Caco-2 (cell line): ENCODE data around the gene SP140L. TPM values are rescaled to one million over a fixed set of nuclear protein-coding genes. Genes with fewer than 3 reads are reported as not detected.
"Not testable (repeated sequence)": the region's sequence is repeated elsewhere in the genome, so short reads cannot be mapped to it uniquely, and the experiment has no call there.

Experiments
- BruUV-seq: library from RNA; stranded (reverse); fragments of 400-500 nt; replicated peaks from 2 replicates; lab custom pipeline; 2021; lab: Mats Ljungman, UMichigan
- CTCF ChIA-PET: fragments of 300-600 bp; sonication (Branson Sonifier 250); formaldehyde crosslinking; loops from one replicate; lab custom pipeline; 2022; ENCODE audit warnings: antibody characterized with exemption; lab: Charles Lee
- POLR2A ChIA-PET: fragments of 300-600 bp; sonication (Branson Sonifier 250); formaldehyde crosslinking; loops from one replicate; lab custom pipeline; 2022; ENCODE audit warnings: antibody characterized with exemption; lab: Charles Lee
- DNase-seq, 2 experiments: peaks; one replicate each; pipeline versions ENCODE4 v3.0.0 to v3.0.0-alpha.2; 2020 to 2022
- H3K27me3 ChIP-seq: replicated peaks from 2 replicates; pipeline ENCODE4 v1.6.0; 2011; ENCODE audit warnings: low read length; ENCODE audit not compliant: control insufficient read depth, insufficient read depth
- H3K36me3 ChIP-seq: 2 replicates; pipeline ENCODE4 v1.5.1; 2011; ENCODE audit warnings: low read length; ENCODE audit not compliant: control insufficient read depth, insufficient read depth
- H3K4me1 ChIP-seq: fragments of 250-450 bp; sonication (Bioruptor Pico); 2 replicates; pipeline ENCODE4 v1.5.1; 2020; ENCODE audit warnings: mild to moderate bottlenecking
- H3K4me3 ChIP-seq: 2 replicates; pipeline ENCODE4 v1.5.1; 2011; ENCODE audit warnings: low read depth, mild to moderate bottlenecking, control low read depth, low read length
- H3K9me3 ChIP-seq: fragments of 250-450 bp; sonication (Bioruptor Pico); 2 replicates; pipeline ENCODE4 v1.5.1; 2020; ENCODE audit warnings: mild to moderate bottlenecking, moderate library complexity
- H3K27ac Mint-ChIP-seq: one replicate; pipeline ENCODE4 v1.8.0; 2022; ENCODE audit warnings: mixed read lengths; ENCODE audit not compliant: unreplicated experiment
- H3K27me3 Mint-ChIP-seq: one replicate; pipeline ENCODE4 v1.8.0; 2022; ENCODE audit warnings: mixed read lengths; ENCODE audit not compliant: insufficient read depth, unreplicated experiment
- H3K36me3 Mint-ChIP-seq: one replicate; pipeline ENCODE4 v1.8.0; 2022; ENCODE audit warnings: mild to moderate bottlenecking, mixed read lengths; ENCODE audit not compliant: insufficient read depth, unreplicated experiment
- H3K4me1 Mint-ChIP-seq: one replicate; pipeline ENCODE4 v1.8.0; 2022; ENCODE audit warnings: low read depth, mixed read lengths; ENCODE audit not compliant: unreplicated experiment
- H3K4me3 Mint-ChIP-seq: one replicate; pipeline ENCODE4 v1.8.0; 2022; ENCODE audit warnings: mild to moderate bottlenecking, moderate library complexity, mixed read lengths; ENCODE audit not compliant: unreplicated experiment
- H3K9me3 Mint-ChIP-seq: one replicate; pipeline ENCODE4 v1.8.0; 2022; ENCODE audit warnings: mixed read lengths; ENCODE audit not compliant: unreplicated experiment
- CTCF ChIP-seq, 2 experiments: fragments of 200-600 bp in 1 of 2; IDR thresholded peaks; 1 replicate in 1 of 2; 2 replicates in 1 of 2; pipeline versions ENCODE4 v1.5.1 to v1.8.0; 2011 to 2022; ENCODE audit warnings: antibody characterized with exemption in 1 of 2, control low read depth in 1 of 2, inconsistent platforms in 1 of 2, low read depth in 1 of 2, low read length in 1 of 2, mild to moderate bottlenecking in 1 of 2, moderate library complexity in 1 of 2; ENCODE audit not compliant: insufficient read depth in 1 of 2, severe bottlenecking in 1 of 2, unreplicated experiment in 1 of 2
- intact Hi-C: fragments of 100-400 bp; cut with micrococcal nuclease; formaldehyde crosslinking; loops from one replicate; pipeline ENCODE4 v1.10.0; 2022; ENCODE audit not compliant: unreplicated experiment
- total RNA-seq: library from RNA; stranded (reverse); gene quantifications from 2 replicates; pipeline ENCODE4 v1.2.3, GENCODE V29; 2022

Gene SP140L
- total RNA-seq, 1 experiment from 2014 or later: not detected

GRCh38 chr2:230394301-230394700 is 67.3 kb downstream of the SP140L start:
- POLR2A ChIA-PET: no interaction called here
- H3K9me3 Mint-ChIP-seq: no peaks in the 10 kb centered on the region
- H3K4me3 Mint-ChIP-seq: no peak overlapping the region

DNA sequence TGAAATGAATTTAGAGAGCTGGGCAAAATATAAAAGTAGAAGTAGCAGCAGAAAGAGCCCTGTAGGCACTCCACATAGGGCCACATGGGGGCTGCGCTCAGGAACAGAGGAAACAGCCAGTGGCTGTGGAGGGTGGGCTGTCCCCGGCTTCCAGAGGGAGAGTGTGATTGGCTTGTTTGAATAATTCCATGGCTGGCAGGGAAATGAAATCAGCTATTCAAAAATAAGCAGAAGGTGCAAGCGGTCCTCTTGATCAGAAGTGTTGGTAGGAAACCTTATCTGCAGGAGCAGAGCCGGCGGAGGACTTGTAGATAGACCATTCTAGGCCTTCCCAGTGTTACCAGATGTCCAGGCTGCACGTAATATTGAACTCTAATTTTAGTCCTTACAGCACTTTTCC is 71.7 kb downstream of the SP140L start:
- CTCF ChIA-PET: not testable (repeated sequence)

More at GRCh38 chr2:230394301-230394700, 67.3 kb downstream of the SP140L start:
- intact Hi-C loops: no loop called here
- Mint-ChIP-seq H3K36me3 (no peaks in the 10 kb centered on the region), H3K27ac (no peak overlapping the region), H3K4me1 (peaks cover 6% of the 10 kb centered on the region), H3K27me3 (no peaks in the 10 kb centered on the region)
- BruUV-seq: no TSS peak
- Histone ChIP-seq H3K27me3 (no peaks in the 10 kb centered on the region), H3K4me1 (no peaks in the 10 kb centered on the region), H3K4me3 (no peak overlapping the region), H3K36me3 (no peaks in the 10 kb centered on the region), H3K9me3 (no peaks in the 10 kb centered on the region)
- no peak for TF ChIP-seq CTCF (IDR thresholded peaks at IDR 0.05; ENCODE audit: insufficient read depth in 1 of 2, low read depth in 1 of 2, low read length in 1 of 2, severe bottlenecking in 1 of 2, unreplicated experiment in 1 of 2)
- DNase-seq: no peak
- CTCF ChIA-PET: interaction anchor here (0.6 kb wide), 1 partner anchor 129 kb away, joined by 3 read pairs; no protein-coding TSS in a partner anchor

DNA sequence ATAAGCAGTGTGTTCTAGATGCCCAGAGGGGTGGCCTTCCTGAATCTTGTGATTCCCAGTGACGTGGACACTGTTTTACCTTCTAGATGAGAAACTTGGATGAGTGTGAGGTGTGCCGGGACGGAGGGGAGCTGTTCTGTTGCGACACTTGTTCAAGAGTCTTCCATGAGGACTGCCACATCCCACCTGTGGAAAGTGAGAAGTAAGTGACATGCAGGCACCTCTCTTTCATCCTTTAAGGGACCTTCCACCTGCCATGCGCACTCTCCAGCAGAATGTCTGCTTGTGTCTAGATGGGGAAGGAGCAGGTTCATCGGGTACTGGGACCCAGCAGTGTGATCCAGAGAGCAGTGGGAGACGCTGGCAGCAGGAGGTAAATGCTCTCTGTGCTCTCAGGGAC is 73.0 kb downstream of the SP140L start:
- POLR2A ChIA-PET: no interaction called here
- H3K9me3 ChIP-seq: no peaks in the 10 kb centered on the region

More for the DNA sequence above, 71.7 kb downstream of the SP140L start:
- DNase-seq, H3K4me1 Mint-ChIP-seq, H3K9me3 Mint-ChIP-seq, H3K36me3 Mint-ChIP-seq, H3K9me3 ChIP-seq, intact Hi-C loops, H3K36me3 ChIP-seq, H3K27me3 Mint-ChIP-seq, H3K4me3 ChIP-seq, H3K27me3 ChIP-seq, POLR2A ChIA-PET, BruUV-seq, H3K4me1 ChIP-seq, H3K4me3 Mint-ChIP-seq, H3K27ac Mint-ChIP-seq: not testable (repeated sequence)

More for the DNA sequence above, 73.0 kb downstream of the SP140L start:
- intact Hi-C loops: no loop called here
- no peaks in the 10 kb centered on the region for H3K4me1 ChIP-seq
- Mint-ChIP-seq H3K4me3 (no peak overlapping the region), H3K36me3 (no peaks in the 10 kb centered on the region), H3K27ac (no peak overlapping the region), H3K9me3 (no peaks in the 10 kb centered on the region), H3K4me1 (peaks cover 6% of the 10 kb centered on the region), H3K27me3 (peaks cover 6% of the 10 kb centered on the region)
- DNase-seq: no peak
- no TSS peak for BruUV-seq
- no peaks in the 10 kb centered on the region for H3K27me3 ChIP-seq
- no peak overlapping the region for H3K4me3 ChIP-seq
- TF ChIP-seq CTCF (IDR thresholded peaks at IDR 0.05; ENCODE audit: insufficient read depth in 1 of 2, low read depth in 1 of 2, low read length in 1 of 2, severe bottlenecking in 1 of 2, unreplicated experiment in 1 of 2): no peak
- no peaks in the 10 kb centered on the region for H3K36me3 ChIP-seq
- CTCF ChIA-PET: no interaction called here
